Loucy (cell line): Measurements from ENCODE around the gene ISLR.
A peak's percentile ranks its signal among the peaks of the same experiment; 100 is the strongest.

Source experiments
- H2AFZ ChIP-seq: fragments of 200-600 bp; sonication (generic); 2 replicates; pipeline ENCODE4 v1.6.0; 2016; ENCODE audit warnings: antibody characterized with exemption, mild to moderate bottlenecking, low read length, moderate library complexity
- H3F3A ChIP-seq: fragments of 200-600 bp; 2 replicates; pipeline ENCODE4 v1.6.0; 2016; ENCODE audit warnings: antibody characterized with exemption, low read depth, mild to moderate bottlenecking
- H3K27me3 ChIP-seq: fragments of 200-600 bp; sonication (generic); 2 replicates; pipeline ENCODE4 v1.6.1; 2014; ENCODE audit warnings: low read length, mild to moderate bottlenecking; ENCODE audit not compliant: insufficient read depth, poor library complexity, severe bottlenecking
- H3K36me3 ChIP-seq: fragments of 200-600 bp; sonication (generic); 2 replicates; pipeline ENCODE4 v1.6.1; 2016; ENCODE audit warnings: low read length; ENCODE audit not compliant: insufficient read depth
- H3K4me1 ChIP-seq: fragments of 200-600 bp; sonication (generic); 2 replicates; pipeline ENCODE4 v1.5.1; 2014; ENCODE audit warnings: low read length, mild to moderate bottlenecking; ENCODE audit not compliant: insufficient read depth, poor library complexity, severe bottlenecking
- H3K4me2 ChIP-seq: fragments of 200-600 bp; sonication (generic); 2 replicates; pipeline ENCODE4 v1.6.0; 2014; ENCODE audit warnings: antibody characterized with exemption, low read length, low read depth, mild to moderate bottlenecking; ENCODE audit not compliant: poor library complexity, severe bottlenecking
- H3K4me3 ChIP-seq: fragments of 200-600 bp; sonication (generic); 2 replicates; pipeline ENCODE4 v1.5.1; 2014; ENCODE audit warnings: low read length, mild to moderate bottlenecking, mixed read lengths; ENCODE audit not compliant: poor library complexity, severe bottlenecking
- H3K79me2 ChIP-seq: fragments of 200-600 bp; sonication (generic); 2 replicates; pipeline ENCODE4 v1.6.1; 2014; ENCODE audit warnings: low read length; ENCODE audit not compliant: insufficient read depth
- H3K9ac ChIP-seq: fragments of 200-600 bp; sonication (generic); 2 replicates; pipeline ENCODE4 v1.6.0; 2014; ENCODE audit warnings: mild to moderate bottlenecking, low read depth, low read length, moderate library complexity; ENCODE audit not compliant: poor library complexity, severe bottlenecking
- H3K9me2 ChIP-seq: fragments of 200-600 bp; sonication (generic); replicated peaks from 2 replicates; pipeline ENCODE4 v1.6.1; 2016; ENCODE audit warnings: low read depth, low read length, mixed read lengths
- H3K9me3 ChIP-seq: fragments of 200-600 bp; sonication (generic); 2 replicates; pipeline ENCODE4 v1.6.1; 2014; ENCODE audit warnings: mild to moderate bottlenecking, antibody characterized with exemption, low read length, low read depth; ENCODE audit not compliant: insufficient read depth
- H4K20me1 ChIP-seq: fragments of 200-600 bp; sonication (generic); 2 replicates; pipeline ENCODE4 v1.6.0; 2014; ENCODE audit warnings: antibody characterized with exemption, low read length, mild to moderate bottlenecking; ENCODE audit not compliant: insufficient read depth, poor library complexity, severe bottlenecking
- EZH2phosphoT487 ChIP-seq: fragments of 200-600 bp; IDR thresholded peaks from 2 replicates; pipeline ENCODE4 v1.6.1; 2018; ENCODE audit warnings: antibody characterized with exemption, mild to moderate bottlenecking, moderate library complexity, borderline replicate concordance
- TF ChIP-seq, protein P1 (sequence below): fragments of 200-600 bp; sonication (generic); conservative IDR thresholded peaks from 2 replicates; pipeline ENCODE4 v1.5.1; 2014; ENCODE audit warnings: mild to moderate bottlenecking, antibody characterized with exemption, low read length

ISLR gene

DNA sequence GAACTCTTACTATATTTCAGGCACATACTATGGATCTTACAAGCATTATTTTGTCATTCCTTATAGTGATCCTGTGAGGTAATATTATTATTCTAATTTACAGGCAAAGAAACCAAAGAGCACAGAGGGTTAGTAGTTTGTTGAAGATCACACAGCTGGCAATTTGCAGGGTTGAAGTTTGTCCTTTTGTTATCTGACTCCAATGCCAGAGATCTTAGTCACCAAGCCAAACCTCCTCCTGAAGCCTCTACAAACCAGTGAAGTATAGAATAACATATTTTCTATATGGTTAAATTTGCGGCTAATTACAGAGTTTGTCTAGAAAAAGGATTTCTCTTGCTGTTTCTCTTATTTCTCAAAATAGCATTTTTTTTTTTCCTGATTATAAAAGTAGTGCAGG is 31.9 kb upstream of the ISLR start:
- Histone ChIP-seq H3K36me3 (no peaks in the 10 kb centered on the region), H2AFZ (no peak overlapping the region), H3K4me3 (no peak overlapping the region), H3K27me3 (no peaks in the 10 kb centered on the region), H3K9ac (no peak overlapping the region), H3K79me2 (no peaks in the 10 kb centered on the region), H3K4me2 (no peak overlapping the region), H4K20me1 (no peaks in the 10 kb centered on the region), H3K9me3 (no peaks in the 10 kb centered on the region), H3K4me1 (peaks cover 26% of the 10 kb centered on the region), H3K9me2 (no peaks in the 10 kb centered on the region), H3F3A (no peaks in the 10 kb centered on the region)
- no peak for TF ChIP-seq EZH2phosphoT487
- TF ChIP-seq, protein P1, sequence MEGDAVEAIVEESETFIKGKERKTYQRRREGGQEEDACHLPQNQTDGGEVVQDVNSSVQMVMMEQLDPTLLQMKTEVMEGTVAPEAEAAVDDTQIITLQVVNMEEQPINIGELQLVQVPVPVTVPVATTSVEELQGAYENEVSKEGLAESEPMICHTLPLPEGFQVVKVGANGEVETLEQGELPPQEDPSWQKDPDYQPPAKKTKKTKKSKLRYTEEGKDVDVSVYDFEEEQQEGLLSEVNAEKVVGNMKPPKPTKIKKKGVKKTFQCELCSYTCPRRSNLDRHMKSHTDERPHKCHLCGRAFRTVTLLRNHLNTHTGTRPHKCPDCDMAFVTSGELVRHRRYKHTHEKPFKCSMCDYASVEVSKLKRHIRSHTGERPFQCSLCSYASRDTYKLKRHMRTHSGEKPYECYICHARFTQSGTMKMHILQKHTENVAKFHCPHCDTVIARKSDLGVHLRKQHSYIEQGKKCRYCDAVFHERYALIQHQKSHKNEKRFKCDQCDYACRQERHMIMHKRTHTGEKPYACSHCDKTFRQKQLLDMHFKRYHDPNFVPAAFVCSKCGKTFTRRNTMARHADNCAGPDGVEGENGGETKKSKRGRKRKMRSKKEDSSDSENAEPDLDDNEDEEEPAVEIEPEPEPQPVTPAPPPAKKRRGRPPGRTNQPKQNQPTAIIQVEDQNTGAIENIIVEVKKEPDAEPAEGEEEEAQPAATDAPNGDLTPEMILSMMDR: no peak

DNA sequence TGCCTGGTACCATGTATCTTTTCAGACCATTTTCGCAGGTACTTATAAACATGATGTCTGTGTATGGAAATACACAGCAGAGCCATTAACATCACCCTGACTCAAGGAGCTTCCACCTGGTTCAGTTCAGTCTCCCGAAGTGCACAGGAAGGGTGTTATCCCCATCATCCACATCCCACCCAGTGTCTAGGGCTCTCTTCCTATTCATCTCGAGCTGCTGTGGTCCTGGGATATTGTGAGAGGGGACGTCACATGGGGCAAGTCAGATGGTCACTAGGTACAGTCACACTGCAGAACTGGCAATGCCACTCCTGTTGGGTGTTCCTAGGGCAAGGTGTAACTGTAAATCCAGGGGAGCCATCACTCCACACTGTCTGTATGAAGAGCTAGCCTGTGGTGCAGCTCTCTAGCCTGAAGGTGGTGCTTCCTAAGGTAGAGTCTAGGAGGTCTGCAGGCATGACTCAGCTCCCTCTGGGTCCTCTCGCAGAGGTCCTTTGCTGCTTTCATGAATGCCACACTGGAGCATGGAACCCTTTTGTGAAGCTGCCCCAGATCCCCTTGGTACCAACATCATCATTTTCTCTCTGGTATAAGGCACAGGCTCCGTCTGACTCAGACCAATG is 29.2 kb upstream of the ISLR start:
- TF ChIP-seq, protein P1: peak; percentile 55
- TF ChIP-seq EZH2phosphoT487: no peak

DNA sequence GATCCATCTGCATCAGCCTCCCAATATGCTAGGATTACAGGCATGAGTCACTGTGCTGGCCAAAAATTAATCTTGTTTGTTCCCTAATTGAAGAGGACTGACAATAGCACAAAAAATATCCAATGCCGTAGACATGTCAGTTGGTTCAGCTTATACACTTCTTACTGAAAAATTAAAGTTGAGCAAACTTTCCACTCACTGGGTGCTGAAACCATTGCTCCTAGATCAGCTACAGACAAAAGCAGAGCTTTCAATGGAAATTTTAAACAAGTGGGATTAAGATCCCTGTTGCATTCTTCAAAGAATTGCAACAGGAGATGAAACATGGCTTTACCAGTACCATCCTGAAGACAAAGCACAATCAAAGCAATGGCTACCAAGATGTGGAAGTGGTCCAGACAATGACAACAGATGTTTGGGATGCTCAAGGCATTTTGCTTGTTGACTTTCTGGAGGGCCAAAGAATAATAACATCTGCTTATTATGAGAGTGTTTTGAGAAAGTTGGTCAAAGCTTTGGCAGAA is 27.2 kb upstream of the ISLR start:
- H3K9me3 ChIP-seq: no peaks in the 10 kb centered on the region
- H2AFZ ChIP-seq: no peak overlapping the region
- no peak overlapping the region for H3K9ac ChIP-seq
- no peak overlapping the region for H3K4me3 ChIP-seq
- H4K20me1 ChIP-seq: no peaks in the 10 kb centered on the region
- TF ChIP-seq, protein P1: no peak
- no peak for TF ChIP-seq EZH2phosphoT487
- H3K9me2 ChIP-seq: no peaks in the 10 kb centered on the region
- no peaks in the 10 kb centered on the region for H3F3A ChIP-seq
- H3K4me1 ChIP-seq: peaks cover 4% of the 10 kb centered on the region
- no peaks in the 10 kb centered on the region for H3K79me2 ChIP-seq
- H3K4me2 ChIP-seq: no peak overlapping the region
- H3K27me3 ChIP-seq: no peaks in the 10 kb centered on the region
- no peaks in the 10 kb centered on the region for H3K36me3 ChIP-seq

More for the DNA sequence above, 29.2 kb upstream of the ISLR start:
- H3K36me3 ChIP-seq: no peaks in the 10 kb centered on the region
- H3K27me3 ChIP-seq: no peaks in the 10 kb centered on the region
- H3K9me3 ChIP-seq: no peaks in the 10 kb centered on the region
- H2AFZ ChIP-seq: no peak overlapping the region
- H3K4me3 ChIP-seq: no peak overlapping the region
- no peaks in the 10 kb centered on the region for H3K9me2 ChIP-seq
- no peak overlapping the region for H3K4me2 ChIP-seq
- no peaks in the 10 kb centered on the region for H3F3A ChIP-seq
- no peak overlapping the region for H3K9ac ChIP-seq
- no peaks in the 10 kb centered on the region for H4K20me1 ChIP-seq
- H3K4me1 ChIP-seq: peaks cover 14% of the 10 kb centered on the region
- H3K79me2 ChIP-seq: no peaks in the 10 kb centered on the region
